ENCODE data around the gene ACOXL. TPM values are rescaled to one million over a fixed set of nuclear protein-coding genes. Genes with fewer than 3 reads are reported as not detected.
A peak's percentile ranks its signal among the peaks of the same experiment; 100 is the strongest.

Gene ACOXL
- polyA plus RNA-seq, 3 donors = 0.35 TPM; not detected in 2

GRCh38 chr2:111042772-111043771, 310.7 kb downstream of the ACOXL start:
- no peak for DNase-seq
- peak overlapping the region in 2 of 7 donors; percentile 58 to 75 for H3K27ac Mint-ChIP-seq
- no peak overlapping the region for H3K4me2 ChIP-seq (replicated peaks; ENCODE audit: extremely low read depth, low read length, poor library complexity, severe bottlenecking)

More at GRCh38 chr2:111042772-111043771, 310.7 kb downstream of the ACOXL start:
- H3K4me1 Mint-ChIP-seq = peaks cover 25% of the 10 kb centered on the region
- no peak overlapping the region for H3K9ac ChIP-seq (ENCODE audit: insufficient read depth, low read length, poor library complexity, severe bottlenecking)
- WGBS (ENCODE audit: insufficient coverage) = 91% methylated on average over 11 of the region's 20 CpGs
- no peaks in the 10 kb centered on the region for H3K27me3 ChIP-seq (ENCODE audit: control insufficient read depth in 2 of 2, insufficient read depth in 2 of 2, low read length in 2 of 2)
- no peaks in the 10 kb centered on the region for H4K20me1 ChIP-seq (ENCODE audit: insufficient read depth, low read length)
- peaks cover 3 to 12% (median 3%) of the 10 kb centered on the region in 3 donors for H3K27me3 Mint-ChIP-seq (ENCODE audit: low read depth in 3 of 3)
- H3K4me1 ChIP-seq (ENCODE audit: control insufficient read depth in 1 of 2, insufficient read depth in 2 of 2, low read length in 2 of 2) = peaks cover 15 to 19% of the 10 kb centered on the region in 2 donors
- H3K27ac ChIP-seq (ENCODE audit: low read depth in 1 of 2, low read length in 2 of 2) = no peak overlapping the region
- no peaks in the 10 kb centered on the region for H3K36me3 ChIP-seq (replicated peaks in 1 of 2; ENCODE audit: control insufficient read depth in 1 of 2, insufficient read depth in 2 of 2, low read length in 2 of 2)
- intact Hi-C loops (cut with micrococcal nuclease) = no loop called here
- peaks cover 6 to 16% of the 10 kb centered on the region in 2 donors for H3K36me3 Mint-ChIP-seq
- H2AFZ ChIP-seq (ENCODE audit: insufficient read depth, low read depth, low read length, poor library complexity, severe bottlenecking) = peak overlapping the region; percentile 32
- no peak overlapping the region for H3K4me3 ChIP-seq (replicated peaks in 1 of 3; ENCODE audit: low read depth in 2 of 3, low read length in 3 of 3)
- peaks cover 12 to 18% (median 14%) of the 10 kb centered on the region in 7 donors for H3K9me3 Mint-ChIP-seq
- peaks cover 10 to 14% of the 10 kb centered on the region in 2 donors for H3K9me3 ChIP-seq (replicated peaks in 1 of 2; ENCODE audit: control insufficient read depth in 1 of 2, insufficient read depth in 1 of 2, low read length in 2 of 2)
- no peak for TF ChIP-seq CTCF (IDR thresholded peaks at IDR 0.05)
- H3K79me2 ChIP-seq (ENCODE audit: insufficient read depth, low read length) = no peaks in the 10 kb centered on the region
- no peak overlapping the region for H3K4me3 Mint-ChIP-seq
